GM12878 (cell line): ENCODE data around the gene DENND1A. TPM values are rescaled to one million over a fixed set of nuclear protein-coding genes. Genes with fewer than 3 reads are reported as not detected.

Experiments
- ATAC-seq: fragments of 200-7000 bp; cut with Tn5 transposase; 3 replicates; pipeline ENCODE4 v1.9.1; 2020; ENCODE audit warnings: mild to moderate bottlenecking, moderate library complexity
- BruUV-seq: library from RNA; stranded (reverse); fragments of 400-500 nt; replicated peaks from 2 replicates; lab custom pipeline; 2021; lab: Mats Ljungman, UMichigan
- CTCF ChIA-PET: fragments of 300-600 bp; sonication (Branson Sonifier 250); formaldehyde crosslinking; extraction: SDS; loops from one replicate; lab custom pipeline; 2021; ENCODE audit warnings: inconsistent platforms; lab: Yijun Ruan, JAX
- POLR2A ChIA-PET: fragments of 350-600 bp; formaldehyde crosslinking; extraction: SDS; loops from one replicate; lab custom pipeline; 2021; ENCODE audit warnings: inconsistent platforms; lab: Charles Lee
- RAD21 ChIA-PET: fragments of 300-600 bp; sonication (Branson Sonifier 250); formaldehyde crosslinking; loops from one replicate; lab custom pipeline; 2023; ENCODE audit warnings: antibody characterized with exemption; ENCODE audit not compliant: unreplicated experiment; lab: Charles Lee
- SMC1A ChIA-PET: fragments of 300-600 bp; sonication (Branson Sonifier 250); formaldehyde crosslinking; loops from one replicate; lab custom pipeline; 2023; ENCODE audit not compliant: unreplicated experiment, uncharacterized antibody; lab: Charles Lee
- DNase-seq: peaks from one replicate; pipeline ENCODE4 v3.0.0-alpha.2; 2011; ENCODE audit warnings: low read depth, low spot score
- FAIRE-seq: peaks from 3 replicates; lab custom pipeline; 2011; peaks lifted over from hg19 to GRCh38; lab: Jason Lieb, UNC
- H2AFZ ChIP-seq: 2 replicates; pipeline ENCODE4 v1.6.0; 2011; ENCODE audit warnings: low read depth, low read length, control low read depth; ENCODE audit not compliant: control insufficient read depth
- H3K27ac ChIP-seq: 2 replicates; pipeline ENCODE4 v1.5.1; 2011; ENCODE audit warnings: control low read depth; ENCODE audit not compliant: control insufficient read depth, insufficient read depth
- H3K27me3 ChIP-seq, 2 experiments: replicated peaks in 1 of 2; 2 replicates each; pipeline versions ENCODE4 v1.6.0 to v1.6.1; 2011; ENCODE audit warnings: low read length in 1 of 2; ENCODE audit not compliant: control insufficient read depth in 2 of 2, insufficient read depth in 2 of 2
- H3K36me3 ChIP-seq, 2 experiments: 2 replicates each; pipeline ENCODE4 v1.5.1; 2011; ENCODE audit warnings: low read length in 1 of 2; ENCODE audit not compliant: control insufficient read depth in 2 of 2, insufficient read depth in 2 of 2
- H3K4me1 ChIP-seq: 2 replicates; pipeline ENCODE4 v1.6.1; 2011; ENCODE audit warnings: mild to moderate bottlenecking, low read length, moderate library complexity, mixed read lengths; ENCODE audit not compliant: control insufficient read depth, insufficient read depth
- H3K4me2 ChIP-seq: 2 replicates; pipeline ENCODE4 v1.6.0; 2011; ENCODE audit warnings: control low read depth; ENCODE audit not compliant: control insufficient read depth, insufficient read depth
- H3K4me3 ChIP-seq: fragments of 200-600 bp; sonication (generic); 2 replicates; pipeline ENCODE4 v1.5.1; 2016
- H3K79me2 ChIP-seq: 2 replicates; pipeline ENCODE4 v1.6.0; 2011; ENCODE audit warnings: low read length; ENCODE audit not compliant: control insufficient read depth, insufficient read depth
- H3K9ac ChIP-seq: 2 replicates; pipeline ENCODE4 v1.8.0; 2011; ENCODE audit warnings: low read length, control low read depth, mixed read lengths; ENCODE audit not compliant: control insufficient read depth, insufficient read depth
- H3K9me3 ChIP-seq: replicated peaks from 3 replicates; pipeline ENCODE4 v1.5.1; 2011; ENCODE audit warnings: mild to moderate bottlenecking, low read length; ENCODE audit not compliant: control insufficient read depth, insufficient read depth
- H4K20me1 ChIP-seq: 2 replicates; pipeline ENCODE4 v1.6.0; 2011; ENCODE audit not compliant: control insufficient read depth, insufficient read depth
- ASH2L ChIP-seq: fragments of 300-600, 200-600 bp; sonication (generic); IDR thresholded peaks from 2 replicates; pipeline ENCODE4 v1.6.1; 2017; ENCODE audit warnings: low read depth, mild to moderate bottlenecking, borderline replicate concordance
- BCLAF1 ChIP-seq: fragments of 450-650 bp; IDR thresholded peaks from 2 replicates; pipeline ENCODE4 v1.6.1; 2017; ENCODE audit warnings: antibody characterized with exemption, mild to moderate bottlenecking, moderate library complexity
- EGR1 ChIP-seq, 2 experiments: IDR thresholded peaks; 1 replicate in 1 of 2; 2 replicates in 1 of 2; pipeline ENCODE4 v1.6.1; 2011 to 2012; ENCODE audit warnings: low read depth in 2 of 2, low read length in 2 of 2, borderline replicate concordance in 1 of 2, mild to moderate bottlenecking in 1 of 2, moderate library complexity in 1 of 2
- ESRRA ChIP-seq: IDR thresholded peaks from 2 replicates; pipeline ENCODE4 v1.6.1; 2012; ENCODE audit warnings: mild to moderate bottlenecking, low read length, improper control_type of control experiment
- EZH2 ChIP-seq: IDR thresholded peaks from 2 replicates; pipeline ENCODE4 v1.6.1; 2012; ENCODE audit warnings: low read depth, mild to moderate bottlenecking, control low read depth, inconsistent platforms, low read length, borderline replicate concordance; ENCODE audit not compliant: control insufficient read depth
- MTA2 ChIP-seq: fragments of 450-650 bp; IDR thresholded peaks from 2 replicates; pipeline ENCODE4 v1.6.1; 2016; ENCODE audit warnings: low read depth, mild to moderate bottlenecking, moderate library complexity
- NFYB ChIP-seq: IDR thresholded peaks from 2 replicates; pipeline ENCODE4 v1.6.1; 2011; ENCODE audit warnings: low read depth, mild to moderate bottlenecking, low read length, improper control_type of control experiment, moderate library complexity; ENCODE audit not compliant: insufficient read depth
- PAX8 ChIP-seq: fragments of 450-650 bp; IDR thresholded peaks from 2 replicates; pipeline ENCODE4 v1.6.1; 2017; ENCODE audit warnings: mild to moderate bottlenecking, moderate library complexity
- POLR2A ChIP-seq: IDR thresholded peaks from 2 replicates; pipeline ENCODE4 v1.6.1; 2011; ENCODE audit warnings: low read depth, mild to moderate bottlenecking, low read length
- REST ChIP-seq: IDR thresholded peaks from 2 replicates; pipeline ENCODE4 v1.6.1; 2012; ENCODE audit warnings: mild to moderate bottlenecking, low read depth, low read length
- SKIL ChIP-seq: fragments of 450-650 bp; IDR thresholded peaks from 2 replicates; pipeline ENCODE4 v1.6.1; 2017; ENCODE audit warnings: mild to moderate bottlenecking, low read depth, inconsistent platforms; ENCODE audit not compliant: poor library complexity, severe bottlenecking
- SMAD1 ChIP-seq: fragments of 450-650 bp; IDR thresholded peaks from 2 replicates; pipeline ENCODE4 v1.6.1; 2018; ENCODE audit warnings: mild to moderate bottlenecking, low read depth; ENCODE audit not compliant: partially characterized antibody
- SREBF2 ChIP-seq: IDR thresholded peaks from 2 replicates; pipeline ENCODE4 v1.6.1; 2012; ENCODE audit warnings: mild to moderate bottlenecking, low read length
- TCF12 ChIP-seq: IDR thresholded peaks from 2 replicates; pipeline ENCODE4 v1.6.1; 2011; ENCODE audit warnings: low read depth, mild to moderate bottlenecking, low read length
- ZNF217 ChIP-seq: fragments of 450-650 bp; IDR thresholded peaks from 2 replicates; pipeline ENCODE4 v1.6.1; 2017; ENCODE audit warnings: antibody characterized with exemption, mild to moderate bottlenecking
- WGBS: methylation state at CpG from one replicate; pipeline ENCODE4 v1.1.6; 2016; ENCODE audit warnings: low lambda C conversion rate; ENCODE audit not compliant: insufficient replicate concordance, insufficient coverage; ENCODE audit errors: missing lambda C conversion rate; 5-methylcytosine and 5-hydroxymethylcytosine counted together
- in situ Hi-C: fragments of 300-500 bp; cut with MboI; formaldehyde crosslinking; loops from 9 replicates; pipeline ENCODE4 v1.14.3; 2018; ENCODE audit warnings: mixed read lengths
- intact Hi-C: fragments of 100-400 bp; cut with micrococcal nuclease; formaldehyde crosslinking; loops from one replicate; pipeline ENCODE4 v1.14.2; 2022; ENCODE audit not compliant: unreplicated experiment
- polyA plus RNA-seq, 11 experiments: library from polyadenylated mRNA; depleted of rRNA in 4 of 11; unstranded in 6 of 11; stranded (reverse) in 5 of 11; fragments of >200 nt; fragmentation: Nextera tagmentation in 4 of 11; fragmentation: Illumina TruSeq in 1 of 11; extraction: Ambion mirVana in 4 of 11; extraction: Trizol in 1 of 11; gene quantifications; 1 replicate in 1 of 11; 2 replicates in 10 of 11; pipeline versions ENCODE4 v1.2.1 to v1.2.3, GENCODE V29; 2011 to 2016; ENCODE audit warnings: inconsistent platforms in 2 of 11, missing spikeins in 2 of 11, low read depth in 1 of 11
- total RNA-seq, 4 experiments: library from RNA; depleted of rRNA in 3 of 4; stranded (reverse); fragments of >200 nt in 3 of 4; fragmentation: Illumina TruSeq in 1 of 4; extraction: Trizol in 1 of 4; gene quantifications; 2 replicates each; pipeline versions ENCODE4 v1.2.1 to v1.2.3, GENCODE V29; 2013 to 2021

DENND1A gene
- total and polyA plus RNA-seq, 10 of the 15 experiments (the other 5 are each of a cell fraction or from before 2014, with no cell fraction given), result 14.1 to 48.6 (median 35.2) TPM

- TF ChIP-seq ZNF217 (no peak), REST (no peak), SMAD1 (no peak), MTA2 (no peak)
Observed at GRCh38 chr9:123652416-123652815, 277.5 kb downstream of the DENND1A start (continued).

- H3K4me1 ChIP-seq, result no peaks in the 10 kb centered on the region
- in situ Hi-C loops (no loop called here), intact Hi-C loops (no loop called here)
- SMC1A ChIA-PET, result interaction anchor here (1.1 to 1.6 kb wide), 3 partner anchors 9 to 144 kb away, joined by 3 to 9 read pairs (median 4); no protein-coding TSS in a partner anchor
- POLR2A ChIA-PET, result no interaction called here
- H2AFZ ChIP-seq, result no peak overlapping the region
- no TSS peak for BruUV-seq
- no peaks in the 10 kb centered on the region for H3K79me2 ChIP-seq
- no peak overlapping the region for H3K4me2 ChIP-seq
- peaks cover 3% of the 10 kb centered on the region in 2 experiments for H3K36me3 ChIP-seq
- CTCF ChIA-PET, result interaction anchor here (0.7 kb wide), 1 partner anchor 130 kb away, joined by 3 read pairs; no protein-coding TSS in a partner anchor
- H3K9ac ChIP-seq, result no peak overlapping the region
- ATAC-seq (no peak), FAIRE-seq (no peak), DNase-seq (no peak)
- 95% methylated on average over 5 of the region's 5 CpGs for whole genome bisulfite sequencing
- H3K27me3 ChIP-seq, result no peaks in the 10 kb centered on the region
- no peak overlapping the region for H3K27ac ChIP-seq
- no peaks in the 10 kb centered on the region for H4K20me1 ChIP-seq
- H3K4me3 ChIP-seq, result no peak overlapping the region
- RAD21 ChIA-PET, result interaction anchor here (1.4 kb wide), 1 partner anchor 9 kb away, joined by 3 read pairs; no protein-coding TSS in a partner anchor
- H3K9me3 ChIP-seq, result no peaks in the 10 kb centered on the region
- no peak for TF ChIP-seq PAX8
- TF ChIP-seq NFYB, result no peak
- no peak for TF ChIP-seq POLR2A
- no peak for TF ChIP-seq ZNF217
- no peak for TF ChIP-seq TCF12
- no peak for TF ChIP-seq BCLAF1
- no peak for TF ChIP-seq ESRRA
- TF ChIP-seq EZH2, result no peak
- no peak for TF ChIP-seq ASH2L
- no peak for TF ChIP-seq SKIL
- TF ChIP-seq SREBF2, result no peak
- TF ChIP-seq EGR1 (IDR thresholded peaks at IDR 0.05; ENCODE audit: borderline replicate concordance in 1 of 2, low read depth in 2 of 2, low read length in 2 of 2), result no peak
Observed at GRCh38 chr9:123651871-123652270, 278.1 kb downstream of the DENND1A start.
